DMS53 treated with DMSO at 0.1 percent for 48 hours (cell line): ENCODE data around the gene GPNMB.
A peak's percentile ranks its signal among the peaks of the same experiment; 100 is the strongest.
"Not testable (repeated sequence)": the region's sequence is repeated elsewhere in the genome, so short reads cannot be mapped to it uniquely, and the experiment has no call there.

Source experiments
- DNase-seq: peaks from one replicate; lab custom pipeline; 2025; ENCODE audit not compliant: unreplicated experiment; lab: John Stamatoyannopoulos, UW

Gene GPNMB

DNA sequence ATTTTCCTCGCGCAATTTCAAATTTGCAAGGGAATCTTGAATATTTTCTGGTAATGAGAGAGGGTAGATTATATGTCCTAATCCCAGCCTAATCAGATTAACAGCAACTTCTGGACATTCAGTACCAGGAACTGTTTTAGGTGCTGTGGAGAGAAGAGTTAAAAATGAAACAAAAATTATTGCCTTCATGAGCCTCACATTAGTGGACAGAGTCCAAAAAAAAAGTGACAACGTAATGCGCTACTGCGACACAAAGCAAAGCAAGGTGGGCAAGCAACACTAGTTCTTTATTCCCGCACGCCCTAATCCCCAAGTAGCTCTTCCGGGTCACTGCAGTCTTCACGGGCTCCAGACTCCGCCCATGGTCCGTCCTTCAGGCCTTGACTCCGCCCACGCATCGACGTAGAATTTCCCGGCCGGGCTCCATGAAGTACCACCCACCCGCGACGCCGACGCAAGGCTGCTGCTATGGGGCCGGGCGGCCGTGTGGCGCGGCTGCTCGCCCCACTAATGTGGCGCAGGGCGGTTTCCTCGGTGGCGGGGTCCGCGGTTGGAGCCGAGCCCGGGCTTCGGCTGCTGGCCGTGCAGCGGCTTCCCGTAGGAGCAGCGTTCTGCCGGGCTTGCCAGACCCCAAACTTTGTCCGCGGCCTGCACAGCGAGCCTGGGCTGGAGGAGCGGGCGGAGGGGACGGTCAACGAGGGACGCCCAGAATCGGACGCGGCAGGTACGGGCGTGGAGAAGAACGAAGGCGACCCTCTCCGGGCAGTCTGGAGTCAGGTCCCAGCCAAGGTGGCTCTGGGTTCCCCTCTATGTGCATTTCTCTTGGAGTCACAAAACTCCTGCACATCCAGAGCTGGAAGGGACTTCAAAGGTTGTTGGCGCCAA lies 52.6 kb downstream of the GPNMB start, which contains the start of gene MALSU1:
Gene MALSU1, plus strand, starts transcription at position 455 of the 885 bp plus-strand sequence. Its CDS starts 14 bp downstream, at position 469.
- peak; percentile 99 for DNase-seq

GRCh38 chr7:23299770-23300300 lies 53.3 kb downstream of the GPNMB start:
- DNase-seq, result no peak

DNA sequence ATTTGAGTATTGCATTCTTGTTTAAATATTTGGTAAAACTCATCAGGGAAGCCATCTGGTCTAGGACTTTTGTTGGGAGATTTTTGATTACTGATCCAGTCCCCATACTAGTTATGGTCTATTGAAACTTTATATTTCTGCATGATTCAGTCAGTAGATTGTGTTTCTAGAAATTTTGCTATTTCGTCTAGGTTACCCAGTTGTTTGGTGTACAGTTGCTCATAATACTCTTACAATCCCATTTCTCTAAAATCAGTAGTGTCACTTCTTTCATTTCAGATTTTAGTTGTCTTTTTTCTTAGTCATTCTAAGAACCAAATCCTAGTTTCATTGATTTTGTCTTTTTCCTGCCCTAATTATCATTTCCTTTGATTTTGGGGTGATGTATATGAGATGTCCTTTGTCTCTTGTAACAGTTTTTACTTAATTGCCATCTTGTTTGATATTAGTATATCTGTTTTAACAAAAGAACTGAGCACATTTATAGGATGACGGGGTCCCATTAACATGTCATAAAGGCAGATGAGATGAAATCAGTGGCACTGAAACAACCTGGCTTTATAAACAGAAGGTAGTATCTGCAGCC lies 60.5 kb downstream of the GPNMB start:
- no peak for DNase-seq

DNA sequence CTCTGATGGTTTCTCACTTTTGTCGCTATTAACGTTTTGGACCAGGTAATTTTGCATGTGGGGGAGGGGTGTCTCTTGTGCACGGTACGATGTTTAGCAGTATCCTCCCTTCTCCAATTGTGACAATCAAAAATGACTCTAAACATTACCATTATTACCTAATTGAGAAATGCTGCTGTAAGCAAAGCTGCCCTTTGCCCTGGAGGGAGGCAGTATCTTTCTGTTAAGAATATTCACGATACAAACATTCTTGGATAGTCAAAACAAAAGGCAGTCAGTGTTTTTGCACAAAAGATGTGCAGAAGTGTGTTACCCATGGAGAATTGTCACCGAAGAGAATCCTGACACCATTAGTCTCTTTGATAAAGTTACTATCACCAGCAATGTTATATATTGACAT lies 62.2 kb downstream of the GPNMB start:
- DNase-seq, result no peak

DNA sequence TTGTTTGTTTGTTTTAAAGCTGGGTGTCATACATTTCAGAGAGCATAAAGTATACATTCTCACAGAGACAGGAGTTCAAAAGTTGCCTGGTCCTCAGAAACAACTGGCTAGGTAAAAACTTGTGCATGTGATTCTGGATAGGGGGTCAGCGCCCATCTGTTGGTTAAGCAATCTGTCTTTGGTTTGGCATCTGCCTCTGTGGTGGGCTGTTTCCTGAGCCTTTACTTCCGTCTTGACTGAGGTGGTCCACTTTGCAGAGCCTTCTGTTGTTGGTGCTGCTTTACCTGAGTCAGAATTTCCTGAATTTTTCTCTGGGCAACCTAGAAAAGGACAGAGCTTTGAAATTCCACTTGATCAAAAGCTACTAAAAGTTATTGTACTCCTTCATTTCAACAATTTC lies 65.6 kb downstream of the GPNMB start:
- DNase-seq, result not testable (repeated sequence)

DNA sequence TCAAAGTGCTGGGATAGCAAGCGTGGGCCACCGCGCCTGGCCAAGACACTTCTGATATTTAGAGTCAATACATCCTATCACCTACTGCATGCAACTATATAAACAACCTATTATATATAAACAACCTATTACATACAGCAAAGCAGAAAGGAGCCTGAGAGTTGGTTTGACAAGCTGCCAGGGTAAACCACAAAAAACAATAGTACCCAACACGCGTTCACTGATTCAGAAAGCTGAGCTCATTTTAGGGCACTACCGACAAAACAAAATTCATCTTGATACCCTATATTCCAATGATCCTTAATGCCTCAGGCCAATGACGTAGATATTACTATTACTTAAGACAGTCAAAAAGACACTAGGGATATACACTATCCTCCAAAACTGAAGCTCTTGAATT lies 68.8 kb downstream of the GPNMB start:
- DNase-seq, result no peak
